Gastroesophageal sphincter (tissue), 4 donors: Measurements from ENCODE around the gene AMBP. TPM values are rescaled to one million over a fixed set of nuclear protein-coding genes. Genes with fewer than 3 reads are reported as not detected.
A peak's percentile ranks its signal among the peaks of the same experiment; 100 is the strongest.
"Not testable (repeated sequence)": the region's sequence is repeated elsewhere in the genome, so short reads cannot be mapped to it uniquely, and the experiment has no call there.

Experiments used
- ATAC-seq: fragments of 150-250 bp; one replicate; pipeline ENCODE4 v1.9.1; 2016; ENCODE audit warnings: mild to moderate bottlenecking, moderate library complexity
- H3K27ac ChIP-seq, 4 donors: fragments of 200-600 bp; sonication (generic) in 3 of 4; 1 replicate in 3 of 4; 2 replicates in 1 of 4; pipeline ENCODE4 v1.5.1; 2016 to 2019
- H3K27me3 ChIP-seq: fragments of 200-600 bp; sonication (generic); one replicate; pipeline ENCODE4 v1.5.1; 2019
- H3K36me3 ChIP-seq, 2 donors: fragments of 200-600 bp; sonication (generic); one replicate each; pipeline ENCODE4 v1.5.1; 2019; ENCODE audit warnings: control low read depth in 1 of 2
- H3K4me1 ChIP-seq, 3 donors: fragments of 200-600 bp; sonication (generic); 1 replicate in 2 of 3; 2 replicates in 1 of 3; pipeline ENCODE4 v1.5.1; 2016 to 2019; ENCODE audit warnings: control low read depth in 2 of 3
- H3K4me3 ChIP-seq, 2 donors: fragments of 200-600 bp; sonication (generic); one replicate each; pipeline ENCODE4 v1.5.1; 2019; ENCODE audit warnings: mild to moderate bottlenecking in 1 of 2, moderate library complexity in 1 of 2
- H3K9me3 ChIP-seq, 3 donors: fragments of 200-600 bp; sonication (generic); one replicate each; pipeline ENCODE4 v1.5.1; 2017 to 2019; ENCODE audit warnings: control low read depth in 2 of 3
- EP300 ChIP-seq: sonication (generic); formaldehyde crosslinking; IDR thresholded peaks from one replicate; pipeline ENCODE4 v1.6.1; 2017; ENCODE audit warnings: antibody characterized with exemption, mild to moderate bottlenecking
- POLR2A ChIP-seq, 2 donors: fragments of 450-650 bp; IDR thresholded peaks; one replicate each; pipeline ENCODE4 v1.6.1; 2017; ENCODE audit warnings: antibody characterized with exemption in 2 of 2, mild to moderate bottlenecking in 2 of 2, moderate library complexity in 1 of 2
- POLR2AphosphoS5 ChIP-seq: sonication (generic); formaldehyde crosslinking; IDR thresholded peaks from one replicate; pipeline ENCODE4 v1.6.1; 2017; ENCODE audit warnings: antibody characterized with exemption
- WGBS, 2 donors: methylation state at CpG; one replicate each; pipeline ENCODE4 v1.1.5; 2018; ENCODE audit warnings: low coverage in 1 of 2; 5-methylcytosine and 5-hydroxymethylcytosine counted together
- total RNA-seq, 4 donors: library from RNA; depleted of rRNA; stranded (reverse); fragments of >200 nt; gene quantifications; one replicate each; pipeline ENCODE4 v1.1.0, GENCODE V29; 2016
- TF ChIP-seq, protein P1 (sequence below), 4 experiments: fragments of 200-600 bp in 2 of 4; fragments of 450-650 bp in 2 of 4; sonication (generic) in 1 of 4; IDR thresholded peaks; one replicate each; pipeline ENCODE4 v1.5.1; 2017 to 2019; ENCODE audit warnings: antibody characterized with exemption in 4 of 4, mild to moderate bottlenecking in 2 of 4, moderate library complexity in 2 of 4

The AMBP gene
- total RNA-seq, 4 donors from 2014 or later, result not detected

DNA sequence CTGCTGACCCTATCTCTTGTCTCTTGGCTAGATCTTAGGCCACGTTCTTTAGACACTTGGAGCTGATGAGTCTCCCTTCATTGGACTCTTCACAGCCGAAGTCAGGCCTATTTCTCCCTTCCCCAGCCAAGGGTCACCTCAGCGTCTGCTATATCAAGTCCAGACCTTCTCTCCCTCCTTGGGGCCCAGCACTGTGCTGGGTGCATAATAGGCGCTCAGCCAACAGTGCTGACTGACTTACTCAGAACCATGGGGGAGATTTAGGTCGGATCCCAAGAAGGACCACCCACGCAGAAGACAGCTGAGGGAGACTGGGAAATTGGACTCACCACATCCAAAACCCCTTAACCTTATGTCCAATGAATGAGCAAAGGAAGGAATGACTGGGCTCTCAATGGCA lies 5.6 kb upstream of the AMBP start:
- no peak overlapping the region for H3K27ac ChIP-seq
- peaks cover 0 to 24% (median 0%) of the 10 kb centered on the region in 3 donors for H3K4me1 ChIP-seq
- WGBS, 2 donors, result 80 to 92% methylated on average over 1 to 4 of the region's 6 CpGs
- H3K36me3 ChIP-seq, result no peaks in the 10 kb centered on the region
- H3K9me3 ChIP-seq, result no peaks in the 10 kb centered on the region
- no peak for TF ChIP-seq POLR2AphosphoS5
- no peak overlapping the region for H3K4me3 ChIP-seq
- H3K27me3 ChIP-seq, result peaks cover 5% of the 10 kb centered on the region
- ATAC-seq, result no peak

- Histone ChIP-seq H3K4me1 (peaks cover 0 to 24% (median 0%) of the 10 kb centered on the region in 3 donors), H3K27me3 (peaks cover 12% of the 10 kb centered on the region)
- H3K9me3 ChIP-seq, H3K27ac ChIP-seq, H3K4me3 ChIP-seq, H3K36me3 ChIP-seq: not testable (repeated sequence)
- WGBS, 2 donors, result 21 to 53% methylated on average over 7 to 10 of the region's 13 CpGs
- TF ChIP-seq, protein P1, sequence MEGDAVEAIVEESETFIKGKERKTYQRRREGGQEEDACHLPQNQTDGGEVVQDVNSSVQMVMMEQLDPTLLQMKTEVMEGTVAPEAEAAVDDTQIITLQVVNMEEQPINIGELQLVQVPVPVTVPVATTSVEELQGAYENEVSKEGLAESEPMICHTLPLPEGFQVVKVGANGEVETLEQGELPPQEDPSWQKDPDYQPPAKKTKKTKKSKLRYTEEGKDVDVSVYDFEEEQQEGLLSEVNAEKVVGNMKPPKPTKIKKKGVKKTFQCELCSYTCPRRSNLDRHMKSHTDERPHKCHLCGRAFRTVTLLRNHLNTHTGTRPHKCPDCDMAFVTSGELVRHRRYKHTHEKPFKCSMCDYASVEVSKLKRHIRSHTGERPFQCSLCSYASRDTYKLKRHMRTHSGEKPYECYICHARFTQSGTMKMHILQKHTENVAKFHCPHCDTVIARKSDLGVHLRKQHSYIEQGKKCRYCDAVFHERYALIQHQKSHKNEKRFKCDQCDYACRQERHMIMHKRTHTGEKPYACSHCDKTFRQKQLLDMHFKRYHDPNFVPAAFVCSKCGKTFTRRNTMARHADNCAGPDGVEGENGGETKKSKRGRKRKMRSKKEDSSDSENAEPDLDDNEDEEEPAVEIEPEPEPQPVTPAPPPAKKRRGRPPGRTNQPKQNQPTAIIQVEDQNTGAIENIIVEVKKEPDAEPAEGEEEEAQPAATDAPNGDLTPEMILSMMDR (IDR thresholded peaks at IDR 0.05), result peak in 1 of 4 experiments; percentile 13
- ATAC-seq, result peak; percentile 2
Measured at GRCh38 chr9:114082763-114083412, 4.8 kb upstream of the AMBP start.

GRCh38 chr9:114082017-114082762 lies 4.1 kb upstream of the AMBP start:
- H3K27me3 ChIP-seq, result peaks cover 19% of the 10 kb centered on the region
- TF ChIP-seq EP300, result no peak
- TF ChIP-seq, protein P1 (IDR thresholded peaks at IDR 0.05), result peak in 3 of 4 experiments; percentile 89 to 91 (median 90)
- peaks cover 0 to 24% (median 0%) of the 10 kb centered on the region in 3 donors for H3K4me1 ChIP-seq
- no peaks in the 10 kb centered on the region for H3K36me3 ChIP-seq
- 59 to 90% methylated on average over 2 to 6 of the region's 10 CpGs for WGBS, 2 donors
- peak; percentile 84 for ATAC-seq
- no peak overlapping the region for H3K27ac ChIP-seq
- no peak overlapping the region for H3K4me3 ChIP-seq
- no peaks in the 10 kb centered on the region for H3K9me3 ChIP-seq

- Histone ChIP-seq H3K9me3 (no peaks in the 10 kb centered on the region), H3K36me3 (no peaks in the 10 kb centered on the region), H3K27ac (no peak overlapping the region), H3K27me3 (peaks cover 26% of the 10 kb centered on the region), H3K4me1 (peaks cover 0 to 24% (median 0%) of the 10 kb centered on the region in 3 donors), H3K4me3 (no peak overlapping the region)
- TF ChIP-seq EP300 (no peak), POLR2AphosphoS5 (no peak), POLR2A (IDR thresholded peaks at IDR 0.05) (no peak)
- TF ChIP-seq, protein P1 (IDR thresholded peaks at IDR 0.05), result no peak
- no peak for ATAC-seq
- WGBS, 2 donors, result 58 to 75% methylated on average over 4 to 5 of the region's 6 CpGs
Measured at GRCh38 chr9:114081441-114082016, 3.4 kb upstream of the AMBP start.

DNA sequence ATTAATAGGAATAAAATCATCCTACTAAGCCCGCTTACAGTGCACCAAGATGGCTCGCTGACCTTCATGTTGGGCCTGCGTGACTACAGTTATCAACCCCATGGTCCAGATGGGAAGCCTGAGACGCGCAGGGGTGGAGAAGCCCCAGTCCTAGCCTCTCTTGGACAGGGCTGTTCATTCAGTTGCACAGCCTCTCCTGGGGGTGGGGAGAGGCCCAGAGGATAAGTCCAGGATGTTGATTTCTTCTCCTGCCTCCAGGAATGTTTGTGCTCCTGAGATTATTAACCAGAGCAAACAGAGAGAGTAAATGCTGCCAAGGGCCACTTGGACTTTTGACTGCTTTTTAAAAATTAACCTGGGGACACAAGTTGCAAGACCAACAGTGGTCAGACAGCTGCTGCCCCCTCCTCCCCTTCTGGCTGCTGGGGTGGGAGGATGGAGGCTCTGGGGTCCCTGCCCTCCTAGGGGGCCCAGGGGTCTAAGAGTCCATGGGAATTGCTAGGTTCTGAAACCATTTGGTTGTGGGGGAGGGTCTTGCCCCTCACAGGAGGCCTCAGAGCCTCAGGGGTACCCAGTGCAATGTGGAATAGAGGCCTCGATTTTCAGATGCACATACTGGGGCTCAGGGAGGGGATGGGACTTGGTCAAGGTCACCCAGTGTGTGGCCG lies 2.8 kb upstream of the AMBP start:
- Histone ChIP-seq H3K36me3 (no peaks in the 10 kb centered on the region), H3K4me1 (peaks cover 0 to 24% (median 0%) of the 10 kb centered on the region in 3 donors), H3K27me3 (peaks cover 31% of the 10 kb centered on the region), H3K27ac (no peak overlapping the region), H3K4me3 (no peak overlapping the region), H3K9me3 (no peaks in the 10 kb centered on the region)
- 20 to 83% methylated on average over 1 of the region's 7 CpGs for WGBS, 2 donors
- TF ChIP-seq, protein P1 (IDR thresholded peaks at IDR 0.05), result no peak
- TF ChIP-seq POLR2A (IDR thresholded peaks at IDR 0.05) (no peak), EP300 (no peak), POLR2AphosphoS5 (no peak)
- ATAC-seq, result no peak
